PC-3 (cell line): ENCODE data around the gene DUS1L.

Experiments used
- CTCF ChIP-seq: fragments of 300-600 bp; sonication (generic); conservative IDR thresholded peaks from 2 replicates; pipeline ENCODE4 v1.5.1; 2017; ENCODE audit warnings: antibody characterized with exemption, low read depth, mild to moderate bottlenecking, low read length
- EZH2phosphoT487 ChIP-seq: fragments of 300-600 bp; sonication (generic); IDR thresholded peaks from 2 replicates; pipeline ENCODE4 v1.6.1; 2018; ENCODE audit warnings: mild to moderate bottlenecking, antibody characterized with exemption, low read length, borderline replicate concordance

- TF ChIP-seq CTCF = no peak
- no peak for TF ChIP-seq EZH2phosphoT487
These were observed 48.6 kb downstream of the DUS1L start for GRCh38 chr17:82016875-82017459.
